GM23338 (cell line): ENCODE results near the gene S100A6. TPM values are rescaled to one million over a fixed set of nuclear protein-coding genes. Genes with fewer than 3 reads are reported as not detected.

Source experiments
- ATAC-seq: fragments of 200-7000 bp; cut with Tn5 transposase; 3 replicates; pipeline ENCODE4 v1.9.1; 2020
- DNase-seq: peaks from one replicate; pipeline ENCODE4 v3.0.0-alpha.2; 2015; ENCODE audit warnings: low spot score
- H2AFZ ChIP-seq: fragments of 200-600 bp; sonication (generic); 2 replicates; pipeline ENCODE4 v1.8.0; 2016; ENCODE audit warnings: antibody characterized with exemption, mild to moderate bottlenecking, moderate library complexity
- H3F3A ChIP-seq: fragments of 200-600 bp; sonication (generic); replicated peaks from 2 replicates; pipeline ENCODE4 v1.8.0; 2017; ENCODE audit warnings: antibody characterized with exemption, mixed run types, low read depth
- H3K27ac ChIP-seq: fragments of 200-600 bp; sonication (generic); 2 replicates; pipeline ENCODE4 v1.6.1; 2016; ENCODE audit warnings: low read depth
- H3K27me3 ChIP-seq: fragments of 200-600 bp; sonication (generic); 2 replicates; pipeline ENCODE4 v1.8.0; 2016; ENCODE audit warnings: mild to moderate bottlenecking, mixed run types, moderate library complexity; ENCODE audit not compliant: insufficient read depth
- H3K36me3 ChIP-seq: fragments of 200-600 bp; sonication (generic); 2 replicates; pipeline ENCODE4 v1.8.0; 2016; ENCODE audit warnings: mild to moderate bottlenecking; ENCODE audit not compliant: insufficient read depth
- H3K4me1 ChIP-seq: fragments of 200-600 bp; sonication (generic); 2 replicates; pipeline ENCODE4 v1.8.0; 2016; ENCODE audit warnings: mild to moderate bottlenecking, moderate library complexity; ENCODE audit not compliant: insufficient read depth
- H3K4me2 ChIP-seq: fragments of 200-600 bp; sonication (generic); 2 replicates; pipeline ENCODE4 v1.7.1; 2017; ENCODE audit warnings: mixed run types
- H3K4me3 ChIP-seq: fragments of 200-600 bp; sonication (generic); 2 replicates; pipeline ENCODE4 v1.6.1; 2016; ENCODE audit warnings: mixed run types
- H3K79me2 ChIP-seq: fragments of 200-600 bp; sonication (generic); replicated peaks from 2 replicates; pipeline ENCODE4 v1.8.0; 2017; ENCODE audit warnings: mild to moderate bottlenecking; ENCODE audit not compliant: insufficient read depth
- H3K9me2 ChIP-seq: fragments of 200-600 bp; sonication (generic); 2 replicates; pipeline ENCODE4 v1.8.0; 2017; ENCODE audit not compliant: insufficient read depth
- H4K20me1 ChIP-seq: fragments of 200-600 bp; sonication (generic); replicated peaks from 2 replicates; pipeline ENCODE4 v1.8.0; 2017; ENCODE audit warnings: mild to moderate bottlenecking; ENCODE audit not compliant: insufficient read depth
- H3K27ac Mint-ChIP-seq: 2 replicates; pipeline ENCODE4 v1.8.0; 2020; ENCODE audit warnings: inconsistent platforms, mild to moderate bottlenecking, moderate library complexity, mixed read lengths
- H3K27me3 Mint-ChIP-seq: 3 replicates; pipeline ENCODE4 v1.8.0; 2022; ENCODE audit warnings: low read depth, mild to moderate bottlenecking, moderate library complexity, mixed read lengths, inconsistent platforms; ENCODE audit not compliant: insufficient read depth, poor library complexity
- H3K36me3 Mint-ChIP-seq: 3 replicates; pipeline ENCODE4 v1.8.0; 2021; ENCODE audit warnings: low read depth, mild to moderate bottlenecking, inconsistent platforms, moderate library complexity, mixed read lengths
- H3K4me1 Mint-ChIP-seq: 3 replicates; pipeline ENCODE4 v1.8.0; 2020; ENCODE audit warnings: mild to moderate bottlenecking, inconsistent platforms, mixed read lengths
- H3K4me3 Mint-ChIP-seq: 3 replicates; pipeline ENCODE4 v1.8.0; 2021; ENCODE audit warnings: moderate library complexity, mild to moderate bottlenecking, inconsistent platforms, mixed read lengths
- H3K9me3 Mint-ChIP-seq: 3 replicates; pipeline ENCODE4 v1.8.0; 2020; ENCODE audit warnings: moderate library complexity, mild to moderate bottlenecking, inconsistent platforms, mixed read lengths
- CREB1 ChIP-seq: fragments of 250-450 bp; sonication (Bioruptor Pico); IDR thresholded peaks from 2 replicates; pipeline ENCODE4 v1.5.0; 2020; ENCODE audit warnings: low read depth, mild to moderate bottlenecking, moderate library complexity
- CTCF ChIP-seq, 2 experiments: fragments of 200-600 bp in 1 of 2; sonication (generic) in 1 of 2; conservative IDR thresholded peaks; 2 replicates each; pipeline versions ENCODE4 v1.5.1 to v1.6.1; 2016 to 2017; ENCODE audit warnings: antibody characterized with exemption in 2 of 2, low read depth in 2 of 2, mild to moderate bottlenecking in 2 of 2, moderate library complexity in 1 of 2
- EZH2 ChIP-seq: fragments of 200-600 bp; sonication (generic); IDR thresholded peaks from one replicate; pipeline ENCODE4 v1.8.0; 2017; ENCODE audit warnings: antibody characterized with exemption, mild to moderate bottlenecking, low read depth; ENCODE audit not compliant: unreplicated experiment
- JUNB ChIP-seq: IDR thresholded peaks from one replicate; pipeline ENCODE4 v1.6.1; 2016; ENCODE audit warnings: antibody characterized with exemption; ENCODE audit not compliant: unreplicated experiment
- POLR2AphosphoS5 ChIP-seq: IDR thresholded peaks from 2 replicates; pipeline ENCODE4 v1.6.1; 2016; ENCODE audit warnings: antibody characterized with exemption, low read depth
- ZNF114 ChIP-seq: fragments of 250-450 bp; sonication (Bioruptor Pico); IDR thresholded peaks from 2 replicates; pipeline ENCODE4 v1.5.0; 2020; ENCODE audit warnings: mild to moderate bottlenecking, moderate library complexity
- ZNF331 ChIP-seq: fragments of 250-450 bp; sonication (Bioruptor Pico); IDR thresholded peaks from 2 replicates; pipeline ENCODE4 v1.5.0; 2020; ENCODE audit warnings: low read depth, mild to moderate bottlenecking, moderate library complexity
- ZNF462 ChIP-seq: fragments of 250-450 bp; sonication (Bioruptor Pico); IDR thresholded peaks from 2 replicates; pipeline ENCODE4 v1.5.0; 2020; ENCODE audit warnings: mild to moderate bottlenecking, moderate library complexity
- polyA plus RNA-seq: library from polyadenylated mRNA; unstranded; fragments of >200 nt; fragmentation: Nextera tagmentation; extraction: Ambion mirVana; gene quantifications from 2 replicates; pipeline ENCODE4 v1.2.1, GENCODE V29; 2016
- total RNA-seq: library from RNA; depleted of rRNA; stranded (reverse); fragments of >200 nt; shearing (Covaris generic); gene quantifications from 2 replicates; pipeline ENCODE4 v1.2.3, GENCODE V29; 2014
- TF ChIP-seq, protein P1 (sequence below): IDR thresholded peaks from 2 replicates; pipeline ENCODE4 v1.6.1; 2016; ENCODE audit warnings: antibody characterized with exemption

S100A6 gene
- total and polyA plus RNA-seq, 2 experiments from 2014 or later = 7.3 to 77.5 TPM

DNA sequence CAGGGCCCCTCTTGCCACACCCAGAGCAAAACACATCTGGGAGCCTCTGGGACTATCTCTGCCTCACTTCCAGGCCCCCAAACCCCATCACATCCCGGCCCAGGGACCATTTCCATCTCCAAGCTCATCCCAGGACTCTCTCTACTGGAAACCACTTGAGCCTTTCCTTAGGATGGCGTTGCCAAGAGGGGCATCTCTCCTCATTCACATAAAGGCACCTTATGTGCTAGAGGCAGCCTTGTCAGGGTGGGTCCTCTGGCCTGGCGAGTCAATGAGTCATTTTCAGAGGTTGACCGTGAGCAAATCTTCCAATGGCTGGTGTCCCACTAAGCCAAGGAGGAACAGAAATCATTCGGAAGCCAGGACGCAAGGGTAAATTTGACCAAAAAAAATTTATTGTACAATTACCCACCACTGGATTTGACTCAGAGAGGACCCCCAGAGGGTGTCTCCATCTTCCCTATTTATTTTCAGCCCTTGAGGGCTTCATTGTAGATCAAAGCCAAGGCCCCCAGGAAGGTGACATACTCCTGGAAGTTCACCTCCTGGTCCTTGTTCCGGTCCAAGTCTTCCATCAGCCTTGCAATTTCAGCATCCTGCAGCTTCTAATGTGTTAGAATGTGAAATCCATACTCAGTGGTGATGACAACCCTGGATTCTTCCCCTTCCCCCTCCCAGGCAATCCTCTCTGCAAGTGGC is 1.4 kb downstream of the S100A6 start:
- Mint-ChIP-seq H3K27me3 (peaks cover 35% of the 10 kb centered on the region), H3K27ac (no peak overlapping the region), H3K9me3 (no peaks in the 10 kb centered on the region), H3K4me3 (peak overlapping the region; percentile 73; the same call in 1 of the 3 replicates), H3K4me1 (peaks cover 43% of the 10 kb centered on the region), H3K36me3 (no peaks in the 10 kb centered on the region; the same call in 2 of the 3 replicates)
- TF ChIP-seq CTCF (conservative IDR thresholded peaks at IDR 0.05; ENCODE audit: low read depth in 2 of 2) = no peak
- no peak for TF ChIP-seq ZNF462 (CRISPR knock-in tag)
- no peak for TF ChIP-seq POLR2AphosphoS5
- TF ChIP-seq JUNB = no peak
- TF ChIP-seq, protein P1, sequence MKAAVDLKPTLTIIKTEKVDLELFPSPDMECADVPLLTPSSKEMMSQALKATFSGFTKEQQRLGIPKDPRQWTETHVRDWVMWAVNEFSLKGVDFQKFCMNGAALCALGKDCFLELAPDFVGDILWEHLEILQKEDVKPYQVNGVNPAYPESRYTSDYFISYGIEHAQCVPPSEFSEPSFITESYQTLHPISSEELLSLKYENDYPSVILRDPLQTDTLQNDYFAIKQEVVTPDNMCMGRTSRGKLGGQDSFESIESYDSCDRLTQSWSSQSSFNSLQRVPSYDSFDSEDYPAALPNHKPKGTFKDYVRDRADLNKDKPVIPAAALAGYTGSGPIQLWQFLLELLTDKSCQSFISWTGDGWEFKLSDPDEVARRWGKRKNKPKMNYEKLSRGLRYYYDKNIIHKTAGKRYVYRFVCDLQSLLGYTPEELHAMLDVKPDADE = no peak
- no peak for TF ChIP-seq ZNF114 (CRISPR knock-in tag)
- TF ChIP-seq EZH2 = no peak
- TF ChIP-seq ZNF331 (CRISPR knock-in tag) = no peak
- TF ChIP-seq CREB1 = no peak
- H3K27ac ChIP-seq = no peak overlapping the region
- ATAC-seq (no peak), DNase-seq (no peak)
- peak overlapping the region; percentile 78; the same call in 1 of the 2 replicates for H3K4me2 ChIP-seq
- H3F3A ChIP-seq = peaks cover 16% of the 10 kb centered on the region; the same call in 1 of the 2 replicates
- peaks cover 37% of the 10 kb centered on the region for H3K4me1 ChIP-seq
- H3K4me3 ChIP-seq = no peak overlapping the region
- no peaks in the 10 kb centered on the region for H4K20me1 ChIP-seq
- H3K79me2 ChIP-seq = no peaks in the 10 kb centered on the region
- no peaks in the 10 kb centered on the region for H3K9me2 ChIP-seq
- H3K36me3 ChIP-seq = no peaks in the 10 kb centered on the region
- no peak overlapping the region for H2AFZ ChIP-seq
- H3K27me3 ChIP-seq = peaks cover 32% of the 10 kb centered on the region
